ENCODE results near the gene ABI3BP.

DNA sequence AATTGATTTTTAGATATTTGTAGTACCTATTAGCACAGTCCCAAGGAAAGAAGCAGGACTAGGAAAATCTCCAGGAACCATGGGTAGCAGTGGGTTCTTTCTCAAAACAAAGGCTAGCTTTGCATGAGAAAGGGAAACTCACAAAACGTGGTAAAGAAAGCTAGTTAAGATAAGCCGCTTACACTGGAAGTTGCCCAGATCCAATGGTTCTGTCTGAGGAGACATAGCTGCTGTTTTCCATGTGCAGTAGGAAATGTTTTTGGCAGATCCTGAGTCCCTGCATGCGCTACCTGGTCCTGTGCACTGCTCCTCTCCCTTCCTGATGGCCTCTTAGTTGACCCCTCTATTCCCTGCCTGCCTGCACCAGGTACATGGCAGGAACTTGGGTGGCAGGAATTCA is 223.5 kb downstream of the ABI3BP start:
- TF ChIP-seq GATA2 (IDR thresholded peaks at IDR 0.05; ENCODE audit: low read depth, low read length) (no peak), GATA3 (IDR thresholded peaks at IDR 0.05; ENCODE audit: low read depth, low read length) (no peak)

Data from SH-SY5Y (cell line).